NCI-H2196 treated with DMSO at 0.1 percent for 48 hours (cell line): ENCODE measurements around the gene ZNHIT3.

ENCODE experiments used
- DNase-seq: peaks from one replicate; lab custom pipeline; 2025; ENCODE audit not compliant: unreplicated experiment; lab: John Stamatoyannopoulos, UW

Gene ZNHIT3

DNA sequence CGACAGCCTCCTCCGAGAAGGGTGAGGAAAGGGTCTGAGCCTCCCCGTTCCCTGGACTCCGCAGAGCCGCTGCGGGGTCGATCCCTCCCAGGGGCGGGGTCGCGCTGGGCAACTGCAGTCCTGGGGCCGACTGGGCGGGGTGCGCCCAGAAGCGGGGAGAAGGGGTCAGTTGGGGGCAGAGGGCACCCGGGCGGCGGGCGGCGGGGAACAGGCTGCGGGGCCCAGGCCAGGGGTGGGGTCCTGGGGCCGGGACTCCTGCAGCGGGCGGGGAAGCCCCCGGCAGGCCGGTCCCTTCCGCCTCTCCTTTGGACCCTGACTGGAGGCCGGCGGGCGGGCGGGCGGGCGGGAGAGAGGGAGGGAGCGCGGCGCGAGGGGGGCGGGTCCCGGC is 58.6 kb downstream of the ZNHIT3 start:
- no peak for DNase-seq
